WTC11 (cell line): ENCODE measurements around the gene KCNK7. TPM values are rescaled to one million over a fixed set of nuclear protein-coding genes. Genes with fewer than 3 reads are reported as not detected.

Experiments
- ATAC-seq: fragments of 200-7000 bp; cut with Tn5 transposase; 2 replicates; pipeline ENCODE4 v1.10.0; 2021; ENCODE audit warnings: mild to moderate bottlenecking, moderate library complexity
- Bru-seq: library from RNA; stranded (reverse); fragments of 400-500 nt; gene quantifications from one replicate; lab custom pipeline; 2021; lab: Mats Ljungman, UMichigan
- CTCF ChIA-PET: fragments of 300-600 bp; sonication (Branson Sonifier 250); formaldehyde crosslinking; loops from one replicate; lab custom pipeline; 2021; ENCODE audit warnings: antibody characterized with exemption; lab: Charles Lee
- POLR2A ChIA-PET: fragments of 350-600 bp; sonication (Branson Sonifier 250); formaldehyde crosslinking; loops from one replicate; lab custom pipeline; 2021; ENCODE audit warnings: antibody characterized with exemption; lab: Charles Lee
- DNase-seq: peaks from one replicate; pipeline ENCODE4 v3.0.0; 2021; ENCODE audit warnings: low spot score
- H3K27ac Mint-ChIP-seq: 2 replicates; pipeline ENCODE4 v1.8.0; 2021; ENCODE audit warnings: mixed read lengths
- H3K27me3 Mint-ChIP-seq: 2 replicates; pipeline ENCODE4 v1.8.0; 2021; ENCODE audit warnings: low read depth, mild to moderate bottlenecking, moderate library complexity, mixed read lengths
- H3K36me3 Mint-ChIP-seq: 2 replicates; pipeline ENCODE4 v1.8.0; 2021; ENCODE audit warnings: mixed read lengths
- H3K4me1 Mint-ChIP-seq: 2 replicates; pipeline ENCODE4 v1.8.0; 2022; ENCODE audit warnings: mixed read lengths
- H3K4me3 Mint-ChIP-seq: 2 replicates; pipeline ENCODE4 v1.8.0; 2021; ENCODE audit warnings: mild to moderate bottlenecking, moderate library complexity, mixed read lengths
- H3K9me3 Mint-ChIP-seq: 2 replicates; pipeline ENCODE4 v1.8.0; 2021; ENCODE audit warnings: mixed read lengths
- MYBL2 ChIP-seq: sonication (generic); formaldehyde crosslinking; IDR thresholded peaks from 2 replicates; pipeline ENCODE4 v1.8.1; 2023; ENCODE audit warnings: mild to moderate bottlenecking, moderate library complexity, missing genetic modification reagents
- RELA ChIP-seq: sonication (generic); formaldehyde crosslinking; IDR thresholded peaks from 2 replicates; pipeline ENCODE4 v1.8.1; 2022; ENCODE audit warnings: missing genetic modification reagents, mild to moderate bottlenecking, borderline replicate concordance
- SMAD4 ChIP-seq: sonication (generic); formaldehyde crosslinking; IDR thresholded peaks from 2 replicates; pipeline ENCODE4 v1.8.0; 2022; ENCODE audit warnings: mild to moderate bottlenecking, missing genetic modification reagents
- ZNF671 ChIP-seq: fragments of 250-450 bp; sonication (Bioruptor Pico); IDR thresholded peaks from 2 replicates; pipeline ENCODE4 v1.8.0; 2021; ENCODE audit warnings: mild to moderate bottlenecking
- long read RNA-seq, 3 experiments: library from RNA in 1 of 3; library from capped mRNA in 1 of 3; library from polyadenylated mRNA in 1 of 3; unstranded in 2 of 3; stranded (forward) in 1 of 3; transcript quantifications; one replicate each; pipeline ENCODE4 v2.0.0, GENCODE V29; 2021
- total RNA-seq: library from RNA; stranded (reverse); gene quantifications from 3 replicates; pipeline ENCODE4 v1.2.3, GENCODE V29; 2021
- TF ChIP-seq, protein P1 (sequence below): sonication (generic); formaldehyde crosslinking; IDR thresholded peaks from 2 replicates; pipeline ENCODE4 v1.8.1; 2022; ENCODE audit warnings: missing genetic modification reagents, borderline replicate concordance
- TF ChIP-seq, protein P2 (sequence below): sonication (generic); formaldehyde crosslinking; IDR thresholded peaks from 2 replicates; pipeline ENCODE4 v1.8.0; 2022; ENCODE audit warnings: missing genetic modification reagents
- TF ChIP-seq, protein P3 (sequence below): sonication (generic); formaldehyde crosslinking; IDR thresholded peaks from 2 replicates; pipeline ENCODE4 v1.8.1; 2023; ENCODE audit warnings: mild to moderate bottlenecking, missing genetic modification reagents, borderline replicate concordance
- TF ChIP-seq, protein P4 (sequence below): sonication (generic); formaldehyde crosslinking; IDR thresholded peaks from 2 replicates; pipeline ENCODE4 v1.8.1; 2023; ENCODE audit warnings: mild to moderate bottlenecking, moderate library complexity, missing genetic modification reagents
- TF ChIP-seq, protein P5 (sequence below): fragments of 250-450 bp; sonication (Bioruptor Pico); IDR thresholded peaks from 2 replicates; pipeline ENCODE4 v1.8.0; 2021; ENCODE audit warnings: mild to moderate bottlenecking

The KCNK7 gene, protein sequence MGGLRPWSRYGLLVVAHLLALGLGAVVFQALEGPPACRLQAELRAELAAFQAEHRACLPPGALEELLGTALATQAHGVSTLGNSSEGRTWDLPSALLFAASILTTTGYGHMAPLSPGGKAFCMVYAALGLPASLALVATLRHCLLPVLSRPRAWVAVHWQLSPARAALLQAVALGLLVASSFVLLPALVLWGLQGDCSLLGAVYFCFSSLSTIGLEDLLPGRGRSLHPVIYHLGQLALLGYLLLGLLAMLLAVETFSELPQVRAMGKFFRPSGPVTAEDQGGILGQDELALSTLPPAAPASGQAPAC
- total RNA-seq (1.4 to 2.1 TPM (median 2.0 TPM) in 3 replicates), Bru-seq, nascent RNA (percentile 3 among the genes with signal in this experiment)
- long read RNA-seq, experiment 1, partial matches to known transcripts: 1 of 2 reads
- long read RNA-seq, experiment 1, other reads (novel, unspliced or antisense): 0 of 2 reads
- long read RNA-seq, experiment 2, partial matches to known transcripts: 4 of 4 reads
- long read RNA-seq, experiment 2, other reads (novel, unspliced or antisense): 0 of 4 reads
- long read RNA-seq, experiment 3: 0 reads

DNA sequence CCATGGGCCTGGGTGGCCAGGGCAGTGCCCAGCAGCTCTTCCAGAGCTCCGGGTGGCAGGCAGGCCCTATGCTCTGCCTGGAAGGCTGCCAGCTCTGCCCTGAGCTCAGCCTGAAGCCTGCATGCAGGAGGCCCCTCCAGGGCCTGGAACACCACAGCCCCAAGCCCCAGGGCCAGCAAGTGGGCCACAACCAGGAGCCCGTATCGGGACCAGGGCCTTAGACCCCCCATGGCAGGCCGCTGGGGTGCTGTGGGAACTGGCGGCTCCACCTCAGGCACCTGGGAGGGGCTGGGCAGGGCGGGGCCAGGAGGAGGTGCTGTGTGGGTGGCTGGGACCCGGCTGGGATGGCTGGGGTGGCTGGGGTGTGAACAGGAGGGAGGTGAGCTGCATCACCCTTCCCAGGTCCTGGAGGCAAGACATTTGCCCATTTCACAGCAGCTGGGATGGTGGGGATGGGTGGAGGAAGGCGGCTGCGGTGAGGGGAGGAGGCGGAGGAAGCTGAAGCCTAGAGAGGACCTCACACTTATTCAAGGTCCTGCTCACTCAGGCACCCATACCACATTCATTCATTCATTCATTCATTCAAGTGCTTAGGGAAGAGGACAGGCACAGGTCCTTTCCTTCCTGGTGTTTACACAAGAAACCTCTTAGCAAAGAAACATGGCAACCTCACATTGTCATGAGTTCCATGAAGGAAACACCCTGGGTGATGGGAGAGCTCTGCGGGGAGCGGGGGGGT lies at the start of gene KCNK7:
Gene KCNK7, minus strand, starts transcription at position 258 of the 739 bp plus-strand sequence. Its CDS starts 28 bp downstream, at position 230.
- Mint-ChIP-seq H3K4me3 (no peak within 1 kb of the TSS), H3K36me3 (peaks cover 4% of the 10 kb centered on the region; the same call in 1 of the 2 replicates), H3K27ac (no peak within 1 kb of the TSS), H3K27me3 (peaks cover 33% of the 10 kb centered on the region), H3K9me3 (no peaks in the 10 kb centered on the region), H3K4me1 (peaks cover 10% of the 10 kb centered on the region)
- ChIA-PET CTCF (interaction anchor here (0.8 to 13.8 kb wide), 8 partner anchors 11 to 56 kb away, joined by 4 to 311 read pairs (median 58); partner anchors contain the start of genes EHBP1L1, FAM89B, MAP3K11 and PCNX3), POLR2A (interaction anchor here (0.5 kb wide), 1 partner anchor 64 kb away, joined by 3 read pairs; no protein-coding TSS in a partner anchor)
- TF ChIP-seq, protein P1, sequence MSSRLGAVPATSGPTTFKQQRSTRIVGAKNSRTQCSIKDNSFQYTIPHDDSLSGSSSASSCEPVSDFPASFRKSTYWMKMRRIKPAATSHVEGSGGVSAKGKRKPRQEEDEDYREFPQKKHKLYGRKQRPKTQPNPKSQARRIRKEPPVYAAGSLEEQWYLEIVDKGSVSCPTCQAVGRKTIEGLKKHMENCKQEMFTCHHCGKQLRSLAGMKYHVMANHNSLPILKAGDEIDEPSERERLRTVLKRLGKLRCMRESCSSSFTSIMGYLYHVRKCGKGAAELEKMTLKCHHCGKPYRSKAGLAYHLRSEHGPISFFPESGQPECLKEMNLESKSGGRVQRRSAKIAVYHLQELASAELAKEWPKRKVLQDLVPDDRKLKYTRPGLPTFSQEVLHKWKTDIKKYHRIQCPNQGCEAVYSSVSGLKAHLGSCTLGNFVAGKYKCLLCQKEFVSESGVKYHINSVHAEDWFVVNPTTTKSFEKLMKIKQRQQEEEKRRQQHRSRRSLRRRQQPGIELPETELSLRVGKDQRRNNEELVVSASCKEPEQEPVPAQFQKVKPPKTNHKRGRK (CRISPR knock-in tag): no peak
- no peak for TF ChIP-seq RELA (CRISPR knock-in tag)
- TF ChIP-seq, protein P2, sequence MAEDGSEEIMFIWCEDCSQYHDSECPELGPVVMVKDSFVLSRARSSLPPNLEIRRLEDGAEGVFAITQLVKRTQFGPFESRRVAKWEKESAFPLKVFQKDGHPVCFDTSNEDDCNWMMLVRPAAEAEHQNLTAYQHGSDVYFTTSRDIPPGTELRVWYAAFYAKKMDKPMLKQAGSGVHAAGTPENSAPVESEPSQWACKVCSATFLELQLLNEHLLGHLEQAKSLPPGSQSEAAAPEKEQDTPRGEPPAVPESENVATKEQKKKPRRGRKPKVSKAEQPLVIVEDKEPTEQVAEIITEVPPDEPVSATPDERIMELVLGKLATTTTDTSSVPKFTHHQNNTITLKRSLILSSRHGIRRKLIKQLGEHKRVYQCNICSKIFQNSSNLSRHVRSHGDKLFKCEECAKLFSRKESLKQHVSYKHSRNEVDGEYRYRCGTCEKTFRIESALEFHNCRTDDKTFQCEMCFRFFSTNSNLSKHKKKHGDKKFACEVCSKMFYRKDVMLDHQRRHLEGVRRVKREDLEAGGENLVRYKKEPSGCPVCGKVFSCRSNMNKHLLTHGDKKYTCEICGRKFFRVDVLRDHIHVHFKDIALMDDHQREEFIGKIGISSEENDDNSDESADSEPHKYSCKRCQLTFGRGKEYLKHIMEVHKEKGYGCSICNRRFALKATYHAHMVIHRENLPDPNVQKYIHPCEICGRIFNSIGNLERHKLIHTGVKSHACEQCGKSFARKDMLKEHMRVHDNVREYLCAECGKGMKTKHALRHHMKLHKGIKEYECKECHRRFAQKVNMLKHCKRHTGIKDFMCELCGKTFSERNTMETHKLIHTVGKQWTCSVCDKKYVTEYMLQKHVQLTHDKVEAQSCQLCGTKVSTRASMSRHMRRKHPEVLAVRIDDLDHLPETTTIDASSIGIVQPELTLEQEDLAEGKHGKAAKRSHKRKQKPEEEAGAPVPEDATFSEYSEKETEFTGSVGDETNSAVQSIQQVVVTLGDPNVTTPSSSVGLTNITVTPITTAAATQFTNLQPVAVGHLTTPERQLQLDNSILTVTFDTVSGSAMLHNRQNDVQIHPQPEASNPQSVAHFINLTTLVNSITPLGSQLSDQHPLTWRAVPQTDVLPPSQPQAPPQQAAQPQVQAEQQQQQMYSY: no peak
- no peak for TF ChIP-seq SMAD4 (CRISPR knock-in tag)
- TF ChIP-seq, protein P3, sequence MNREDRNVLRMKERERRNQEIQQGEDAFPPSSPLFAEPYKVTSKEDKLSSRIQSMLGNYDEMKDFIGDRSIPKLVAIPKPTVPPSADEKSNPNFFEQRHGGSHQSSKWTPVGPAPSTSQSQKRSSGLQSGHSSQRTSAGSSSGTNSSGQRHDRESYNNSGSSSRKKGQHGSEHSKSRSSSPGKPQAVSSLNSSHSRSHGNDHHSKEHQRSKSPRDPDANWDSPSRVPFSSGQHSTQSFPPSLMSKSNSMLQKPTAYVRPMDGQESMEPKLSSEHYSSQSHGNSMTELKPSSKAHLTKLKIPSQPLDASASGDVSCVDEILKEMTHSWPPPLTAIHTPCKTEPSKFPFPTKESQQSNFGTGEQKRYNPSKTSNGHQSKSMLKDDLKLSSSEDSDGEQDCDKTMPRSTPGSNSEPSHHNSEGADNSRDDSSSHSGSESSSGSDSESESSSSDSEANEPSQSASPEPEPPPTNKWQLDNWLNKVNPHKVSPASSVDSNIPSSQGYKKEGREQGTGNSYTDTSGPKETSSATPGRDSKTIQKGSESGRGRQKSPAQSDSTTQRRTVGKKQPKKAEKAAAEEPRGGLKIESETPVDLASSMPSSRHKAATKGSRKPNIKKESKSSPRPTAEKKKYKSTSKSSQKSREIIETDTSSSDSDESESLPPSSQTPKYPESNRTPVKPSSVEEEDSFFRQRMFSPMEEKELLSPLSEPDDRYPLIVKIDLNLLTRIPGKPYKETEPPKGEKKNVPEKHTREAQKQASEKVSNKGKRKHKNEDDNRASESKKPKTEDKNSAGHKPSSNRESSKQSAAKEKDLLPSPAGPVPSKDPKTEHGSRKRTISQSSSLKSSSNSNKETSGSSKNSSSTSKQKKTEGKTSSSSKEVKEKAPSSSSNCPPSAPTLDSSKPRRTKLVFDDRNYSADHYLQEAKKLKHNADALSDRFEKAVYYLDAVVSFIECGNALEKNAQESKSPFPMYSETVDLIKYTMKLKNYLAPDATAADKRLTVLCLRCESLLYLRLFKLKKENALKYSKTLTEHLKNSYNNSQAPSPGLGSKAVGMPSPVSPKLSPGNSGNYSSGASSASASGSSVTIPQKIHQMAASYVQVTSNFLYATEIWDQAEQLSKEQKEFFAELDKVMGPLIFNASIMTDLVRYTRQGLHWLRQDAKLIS: no peak
- TF ChIP-seq MYBL2 (CRISPR knock-in tag): no peak
- TF ChIP-seq, protein P4, sequence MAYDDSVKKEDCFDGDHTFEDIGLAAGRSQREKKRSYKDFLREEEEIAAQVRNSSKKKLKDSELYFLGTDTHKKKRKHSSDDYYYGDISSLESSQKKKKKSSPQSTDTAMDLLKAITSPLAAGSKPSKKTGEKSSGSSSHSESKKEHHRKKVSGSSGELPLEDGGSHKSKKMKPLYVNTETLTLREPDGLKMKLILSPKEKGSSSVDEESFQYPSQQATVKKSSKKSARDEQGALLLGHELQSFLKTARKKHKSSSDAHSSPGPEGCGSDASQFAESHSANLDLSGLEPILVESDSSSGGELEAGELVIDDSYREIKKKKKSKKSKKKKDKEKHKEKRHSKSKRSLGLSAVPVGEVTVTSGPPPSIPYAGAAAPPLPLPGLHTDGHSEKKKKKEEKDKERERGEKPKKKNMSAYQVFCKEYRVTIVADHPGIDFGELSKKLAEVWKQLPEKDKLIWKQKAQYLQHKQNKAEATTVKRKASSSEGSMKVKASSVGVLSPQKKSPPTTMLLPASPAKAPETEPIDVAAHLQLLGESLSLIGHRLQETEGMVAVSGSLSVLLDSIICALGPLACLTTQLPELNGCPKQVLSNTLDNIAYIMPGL (CRISPR knock-in tag): no peak
- TF ChIP-seq ZNF671: no peak
- TF ChIP-seq, protein P5, sequence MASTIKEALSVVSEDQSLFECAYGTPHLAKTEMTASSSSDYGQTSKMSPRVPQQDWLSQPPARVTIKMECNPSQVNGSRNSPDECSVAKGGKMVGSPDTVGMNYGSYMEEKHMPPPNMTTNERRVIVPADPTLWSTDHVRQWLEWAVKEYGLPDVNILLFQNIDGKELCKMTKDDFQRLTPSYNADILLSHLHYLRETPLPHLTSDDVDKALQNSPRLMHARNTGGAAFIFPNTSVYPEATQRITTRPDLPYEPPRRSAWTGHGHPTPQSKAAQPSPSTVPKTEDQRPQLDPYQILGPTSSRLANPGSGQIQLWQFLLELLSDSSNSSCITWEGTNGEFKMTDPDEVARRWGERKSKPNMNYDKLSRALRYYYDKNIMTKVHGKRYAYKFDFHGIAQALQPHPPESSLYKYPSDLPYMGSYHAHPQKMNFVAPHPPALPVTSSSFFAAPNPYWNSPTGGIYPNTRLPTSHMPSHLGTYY: no peak
- ATAC-seq: no peak
- no peak for DNase-seq
